Endothelial cell of umbilical vein (primary cell): ENCODE results near the gene HIF1AN. TPM values are rescaled to one million over a fixed set of nuclear protein-coding genes. Genes with fewer than 3 reads are reported as not detected.

Experiments
- BruUV-seq: library from RNA; stranded (reverse); fragments of 400-500 nt; replicated peaks from 2 replicates; lab custom pipeline; 2021; lab: Mats Ljungman, UMichigan
- CTCF ChIA-PET: fragments of 300-600, 350-600 bp; sonication (Branson Sonifier 250); formaldehyde crosslinking; loops from one replicate; lab custom pipeline; 2021; ENCODE audit warnings: antibody characterized with exemption, inconsistent platforms; lab: Charles Lee
- POLR2A ChIA-PET: fragments of 300-600, 350-600 bp; sonication (Branson Sonifier 250); formaldehyde crosslinking; loops from one replicate; lab custom pipeline; 2021; ENCODE audit warnings: antibody characterized with exemption, inconsistent platforms; lab: Charles Lee
- DNase-seq: peaks from one replicate; pipeline ENCODE4 v3.0.0-alpha.2; 2011; ENCODE audit warnings: low read depth, low spot score
- FAIRE-seq: peaks from 2 replicates; lab custom pipeline; 2011; peaks lifted over from hg19 to GRCh38; lab: Jason Lieb, UNC
- H2AFZ ChIP-seq: 2 replicates; pipeline ENCODE4 v1.6.0; 2012; ENCODE audit warnings: low read depth, low read length, control low read depth, inconsistent platforms
- H3K27ac ChIP-seq: 2 replicates; pipeline ENCODE4 v1.5.1; 2011; ENCODE audit warnings: low read depth, mild to moderate bottlenecking, control low read depth, low read length, moderate library complexity; ENCODE audit not compliant: insufficient read depth
- H3K27me3 ChIP-seq, 2 experiments: 2 replicates each; pipeline versions ENCODE4 v1.6.0 to v1.6.1; 2011; ENCODE audit warnings: low read length in 2 of 2, mixed read lengths in 1 of 2; ENCODE audit not compliant: control insufficient read depth in 2 of 2, insufficient read depth in 2 of 2
- H3K36me3 ChIP-seq, 2 experiments: 2 replicates in 1 of 2; 3 replicates in 1 of 2; pipeline ENCODE4 v1.5.1; 2011; ENCODE audit warnings: low read length in 2 of 2, mild to moderate bottlenecking in 1 of 2, moderate library complexity in 1 of 2; ENCODE audit not compliant: control insufficient read depth in 2 of 2, insufficient read depth in 2 of 2; ENCODE audit errors: extremely low read depth in 1 of 2
- H3K4me1 ChIP-seq: 3 replicates; pipeline ENCODE4 v1.5.1; 2011; ENCODE audit warnings: mild to moderate bottlenecking, low read length; ENCODE audit not compliant: control insufficient read depth, insufficient read depth; ENCODE audit errors: extremely low read depth
- H3K4me2 ChIP-seq: 2 replicates; pipeline ENCODE4 v1.6.1; 2011; ENCODE audit warnings: low read length, control low read depth, mixed read lengths; ENCODE audit not compliant: insufficient read depth
- H3K4me3 ChIP-seq, 3 experiments: fragments of 200-600 bp in 1 of 3; sonication (generic), shearing (Covaris generic) in 1 of 3; replicated peaks in 1 of 3; 2 replicates each; pipeline ENCODE4 v1.5.1; 2011 to 2016; ENCODE audit warnings: control low read depth in 3 of 3, low read length in 3 of 3, mild to moderate bottlenecking in 2 of 3, inconsistent platforms in 1 of 3, low read depth in 1 of 3, moderate library complexity in 1 of 3; ENCODE audit not compliant: insufficient read depth in 1 of 3
- H3K79me2 ChIP-seq: 2 replicates; pipeline ENCODE4 v1.6.0; 2012; ENCODE audit warnings: low read length, inconsistent platforms; ENCODE audit not compliant: control insufficient read depth, insufficient read depth
- H3K9ac ChIP-seq: replicated peaks from 2 replicates; pipeline ENCODE3; 2011; ENCODE audit warnings: low read length, control low read depth; ENCODE audit not compliant: insufficient read depth; ENCODE audit errors: extremely low read depth
- H3K9me1 ChIP-seq: replicated peaks from 3 replicates; pipeline ENCODE4 v1.6.0; 2011; ENCODE audit warnings: mild to moderate bottlenecking, low read length; ENCODE audit not compliant: control insufficient read depth, insufficient read depth; ENCODE audit errors: extremely low read depth
- H3K9me3 ChIP-seq: replicated peaks from 2 replicates; pipeline ENCODE4 v1.5.1; 2012; ENCODE audit warnings: low read length, inconsistent platforms; ENCODE audit not compliant: control insufficient read depth, insufficient read depth
- H4K20me1 ChIP-seq: replicated peaks from 2 replicates; pipeline ENCODE3; 2011; ENCODE audit warnings: mild to moderate bottlenecking, low read length; ENCODE audit not compliant: control insufficient read depth, insufficient read depth; ENCODE audit errors: extremely low read depth
- EZH2 ChIP-seq: IDR thresholded peaks from 2 replicates; pipeline ENCODE4 v1.6.1; 2012; ENCODE audit warnings: borderline replicate concordance, low read depth, mild to moderate bottlenecking, moderate library complexity, low read length, inconsistent platforms; ENCODE audit not compliant: severe bottlenecking
- dilution Hi-C: fragments of 300-500 bp; cut with MboI; formaldehyde crosslinking; loops from one replicate; pipeline ENCODE4 v1.15.0; 2019; ENCODE audit warnings: low sequenced_read_pairs; ENCODE audit not compliant: extremely low pct_ligation_motif_present
- intact Hi-C: fragments of 100-400 bp; cut with micrococcal nuclease; formaldehyde crosslinking; loops from one replicate; pipeline ENCODE4 v1.10.0; 2022
- polyA plus RNA-seq, 4 experiments: library from polyadenylated mRNA; depleted of rRNA in 3 of 4; stranded (reverse) in 3 of 4; unstranded in 1 of 4; fragments of >200 nt; gene quantifications; 2 replicates each; pipeline versions ENCODE4 v1.2.1 to v1.2.3, GENCODE V29; 2011 to 2012; ENCODE audit warnings: missing spikeins in 1 of 4
- total RNA-seq: library from RNA; stranded (reverse); gene quantifications from 2 replicates; pipeline ENCODE4 v1.2.3, GENCODE V29; 2021
- TF ChIP-seq, protein P1 (sequence below): IDR thresholded peaks from 2 replicates; pipeline ENCODE4 v1.6.1; 2011; ENCODE audit not compliant: insufficient read depth, insufficient read length

The HIF1AN gene
- total and polyA plus RNA-seq, 2 donors (not counting 3 experiments of a cell fraction or from before 2014, with no cell fraction given) = 7.3 to 34.0 TPM

DNA sequence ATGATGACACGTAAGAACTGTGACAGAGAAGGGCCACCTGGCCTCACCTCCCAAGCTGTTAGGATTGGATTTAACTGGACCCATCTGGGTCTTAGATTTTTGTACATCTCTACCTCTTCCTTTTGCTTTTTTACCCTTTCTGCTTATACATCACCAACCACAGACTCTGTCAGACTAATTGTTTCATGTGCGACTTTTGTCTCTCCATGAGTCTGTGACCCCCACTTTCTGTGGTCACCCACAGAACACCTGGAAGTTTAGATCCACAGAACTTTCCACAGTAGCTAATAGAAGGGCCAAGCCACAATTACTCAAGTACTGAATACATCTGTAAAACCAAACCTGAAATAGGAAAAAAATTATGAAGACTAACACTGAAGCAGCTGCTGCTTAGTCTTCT lies 39.2 kb upstream of the HIF1AN start:
- intact Hi-C loops = no loop called here
- Histone ChIP-seq H3K36me3 (peaks cover 0 to 8% of the 10 kb centered on the region in 2 experiments), H3K9me3 (no peaks in the 10 kb centered on the region), H3K4me1 (no peaks in the 10 kb centered on the region), H3K9ac (no peak overlapping the region), H3K27me3 (no peaks in the 10 kb centered on the region), H2AFZ (no peak overlapping the region), H3K79me2 (no peaks in the 10 kb centered on the region), H3K4me3 (no peak overlapping the region), H4K20me1 (no peaks in the 10 kb centered on the region), H3K9me1 (no peaks in the 10 kb centered on the region), H3K4me2 (no peak overlapping the region), H3K27ac (no peak overlapping the region)
- dilution Hi-C loops = loop anchor here (10.0 kb wide), 1 partner anchor 62 kb away; no protein-coding TSS in a partner anchor
- FAIRE-seq (no peak), DNase-seq (no peak)
- TF ChIP-seq, protein P1, sequence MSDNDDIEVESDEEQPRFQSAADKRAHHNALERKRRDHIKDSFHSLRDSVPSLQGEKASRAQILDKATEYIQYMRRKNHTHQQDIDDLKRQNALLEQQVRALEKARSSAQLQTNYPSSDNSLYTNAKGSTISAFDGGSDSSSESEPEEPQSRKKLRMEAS = no peak
- CTCF ChIA-PET = interaction anchor here (0.9 to 4.3 kb wide), 5 partner anchors 8 to 22 kb away, joined by 3 to 37 read pairs (median 11); no protein-coding TSS in a partner anchor
- no TSS peak for BruUV-seq
- POLR2A ChIA-PET = no interaction called here

- BruUV-seq = no TSS peak
- CTCF ChIA-PET = interaction anchor here (0.8 to 4.3 kb wide), 4 partner anchors 11 to 21 kb away, joined by 3 to 37 read pairs (median 4); no protein-coding TSS in a partner anchor
- no peak overlapping the region for H2AFZ ChIP-seq
- dilution Hi-C loops = loop anchor here (10.0 kb wide), 1 partner anchor 63 kb away; no protein-coding TSS in a partner anchor
- H3K27ac ChIP-seq = no peak overlapping the region
- H3K9me1 ChIP-seq = no peaks in the 10 kb centered on the region
- no peaks in the 10 kb centered on the region for H3K79me2 ChIP-seq
- FAIRE-seq (no peak), DNase-seq (no peak)
- H3K4me1 ChIP-seq = no peaks in the 10 kb centered on the region
- H3K4me3 ChIP-seq = no peak overlapping the region
- no peak overlapping the region for H3K4me2 ChIP-seq
- TF ChIP-seq EZH2 = no peak
- H3K36me3 ChIP-seq = peaks cover 0 to 8% of the 10 kb centered on the region in 2 experiments
- H4K20me1 ChIP-seq = no peaks in the 10 kb centered on the region
- intact Hi-C loops = no loop called here
- no peaks in the 10 kb centered on the region for H3K9me3 ChIP-seq
- no peaks in the 10 kb centered on the region for H3K27me3 ChIP-seq
- POLR2A ChIA-PET = no interaction called here
- no peak overlapping the region for H3K9ac ChIP-seq
Observed at GRCh38 chr10:100498059-100498458, 37.7 kb upstream of the HIF1AN start.
